Neural cell (in vitro differentiated cells): ENCODE results near the gene ISG15. TPM values are rescaled to one million over a fixed set of nuclear protein-coding genes. Genes with fewer than 3 reads are reported as not detected.

Experiments used
- H2AFZ ChIP-seq: fragments of 200-600, 300-800 bp; sonication (generic), shearing (Covaris generic); 2 replicates; pipeline ENCODE4 v1.6.0; 2014; ENCODE audit warnings: low read depth, mild to moderate bottlenecking, antibody characterized with exemption, low read length, moderate library complexity
- H3F3A ChIP-seq: fragments of 200-600 bp; shearing (Covaris generic); 2 replicates; pipeline ENCODE4 v1.6.1; 2016; ENCODE audit warnings: mild to moderate bottlenecking, moderate library complexity, mixed read lengths, antibody characterized with exemption, low read length; ENCODE audit not compliant: insufficient read depth, poor library complexity, severe bottlenecking
- H3K27ac ChIP-seq: fragments of 200-600, 300-800 bp; sonication (generic), shearing (Covaris generic); 2 replicates; pipeline ENCODE4 v1.5.1; 2014; ENCODE audit warnings: mild to moderate bottlenecking, low read length, moderate library complexity
- H3K27me3 ChIP-seq: fragments of 300-800, 200-600 bp; sonication (generic), shearing (Covaris generic); 2 replicates; pipeline ENCODE4 v1.6.0; 2014; ENCODE audit warnings: mild to moderate bottlenecking, low read depth, low read length, moderate library complexity; ENCODE audit not compliant: insufficient read depth
- H3K36me3 ChIP-seq: fragments of 300-800, 200-600 bp; sonication (generic), shearing (Covaris generic); 2 replicates; pipeline ENCODE4 v1.5.1; 2014; ENCODE audit warnings: mild to moderate bottlenecking, antibody characterized with exemption, low read length, moderate library complexity; ENCODE audit not compliant: insufficient read depth
- H3K4me2 ChIP-seq: fragments of 300-800, 200-600 bp; sonication (generic), shearing (Covaris generic); 2 replicates; pipeline ENCODE4 v1.6.0; 2014; ENCODE audit warnings: mild to moderate bottlenecking, low read length
- H3K4me3 ChIP-seq: fragments of 300-800, 200-600 bp; sonication (generic), shearing (Covaris generic); 2 replicates; pipeline ENCODE4 v1.5.1; 2014; ENCODE audit warnings: mild to moderate bottlenecking, low read length, moderate library complexity
- H3K79me2 ChIP-seq: fragments of 200-600 bp; shearing (Covaris generic); replicated peaks from 2 replicates; pipeline ENCODE4 v1.6.0; 2014; ENCODE audit warnings: mild to moderate bottlenecking, low read length, moderate library complexity; ENCODE audit not compliant: insufficient read depth
- H3K9ac ChIP-seq: fragments of 300-800, 200-600 bp; sonication (generic), shearing (Covaris generic); 2 replicates; pipeline ENCODE4 v1.6.1; 2016; ENCODE audit warnings: mild to moderate bottlenecking, low read length, mixed read lengths
- H3K9me2 ChIP-seq: fragments of 200-600 bp; shearing (Covaris generic); 2 replicates; pipeline ENCODE4 v1.6.1; 2016; ENCODE audit warnings: mild to moderate bottlenecking, low read length, mixed read lengths; ENCODE audit not compliant: insufficient read depth
- H3K9me3 ChIP-seq: fragments of 200-600, 300-800 bp; sonication (generic), shearing (Covaris generic); 2 replicates; pipeline ENCODE4 v1.6.1; 2016; ENCODE audit warnings: mild to moderate bottlenecking, mixed run types, low read length, moderate library complexity, mixed read lengths
- H4K20me1 ChIP-seq: fragments of 200-600 bp; shearing (Covaris generic); 2 replicates; pipeline ENCODE4 v1.6.1; 2016; ENCODE audit warnings: mild to moderate bottlenecking, mixed run types; ENCODE audit not compliant: insufficient read depth
- CTCF ChIP-seq: fragments of 450-650 bp; IDR thresholded peaks from 2 replicates; pipeline ENCODE4 v1.5.1; 2014; ENCODE audit warnings: antibody characterized with exemption, mild to moderate bottlenecking, moderate library complexity; ENCODE audit not compliant: poor library complexity, severe bottlenecking
- EP300 ChIP-seq: fragments of 450-650 bp; conservative IDR thresholded peaks from 2 replicates; pipeline ENCODE4 v1.6.1; 2014; ENCODE audit warnings: antibody characterized with exemption, mild to moderate bottlenecking, moderate library complexity; ENCODE audit not compliant: poor library complexity, severe bottlenecking
- EZH2 ChIP-seq: fragments of 200-600, 300-800 bp; shearing (Covaris generic), sonication (generic); IDR thresholded peaks from 2 replicates; pipeline ENCODE4 v1.6.1; 2014; ENCODE audit warnings: antibody characterized with exemption, low read length, borderline replicate concordance, mild to moderate bottlenecking; ENCODE audit not compliant: insufficient read depth, poor library complexity, severe bottlenecking
- MXI1 ChIP-seq: fragments of 450-650 bp; conservative IDR thresholded peaks from 2 replicates; pipeline ENCODE4 v1.6.1; 2014; ENCODE audit warnings: antibody characterized with exemption, mild to moderate bottlenecking; ENCODE audit not compliant: poor library complexity, severe bottlenecking
- POLR2AphosphoS5 ChIP-seq: IDR thresholded peaks from 2 replicates; pipeline ENCODE4 v1.6.1; 2012
- RAD21 ChIP-seq: fragments of 450-650 bp; conservative IDR thresholded peaks from 2 replicates; pipeline ENCODE4 v1.6.1; 2014; ENCODE audit warnings: antibody characterized with exemption, mild to moderate bottlenecking, moderate library complexity
- REST ChIP-seq: IDR thresholded peaks from 2 replicates; pipeline ENCODE4 v1.6.1; 2012; ENCODE audit warnings: borderline replicate concordance
- SMC3 ChIP-seq: fragments of 450-650 bp; conservative IDR thresholded peaks from 2 replicates; pipeline ENCODE4 v1.6.1; 2014; ENCODE audit warnings: antibody characterized with exemption, mild to moderate bottlenecking, moderate library complexity; ENCODE audit not compliant: poor library complexity
- TAF1 ChIP-seq: IDR thresholded peaks from 2 replicates; pipeline ENCODE4 v1.6.1; 2012; ENCODE audit warnings: low read depth
- polyA plus RNA-seq: library from polyadenylated mRNA; depleted of rRNA; stranded (reverse); fragments of >200 nt; gene quantifications from 2 replicates; pipeline ENCODE4 v1.2.3, GENCODE V29; 2014

Gene ISG15
- polyA plus RNA-seq, 1 donor from 2014 or later: 8.0 TPM

- H3K79me2 ChIP-seq: no peaks in the 10 kb centered on the region
- no peaks in the 10 kb centered on the region for H3K36me3 ChIP-seq
- no peak overlapping the region for H3K27ac ChIP-seq
- H3K4me2 ChIP-seq: no peak overlapping the region
- no peaks in the 10 kb centered on the region for H3K9me3 ChIP-seq
- no peaks in the 10 kb centered on the region for H4K20me1 ChIP-seq
- no peaks in the 10 kb centered on the region for H3F3A ChIP-seq
- no peaks in the 10 kb centered on the region for H3K9me2 ChIP-seq
- no peak overlapping the region for H3K4me3 ChIP-seq
- TF ChIP-seq MXI1: no peak
- no peak for TF ChIP-seq POLR2AphosphoS5
- TF ChIP-seq CTCF: no peak
- TF ChIP-seq RAD21: no peak
- TF ChIP-seq EZH2: no peak
- no peak for TF ChIP-seq TAF1
- TF ChIP-seq SMC3: no peak
- no peak for TF ChIP-seq REST
- no peak for TF ChIP-seq EP300
- H3K27me3 ChIP-seq: no peaks in the 10 kb centered on the region
- H3K9ac ChIP-seq: no peak overlapping the region
- no peak overlapping the region for H2AFZ ChIP-seq
Observed at GRCh38 chr1:1050577-1051052, 37.3 kb downstream of the ISG15 start.

- Histone ChIP-seq H3K27ac (no peak overlapping the region), H3K9ac (no peak overlapping the region), H3K79me2 (no peaks in the 10 kb centered on the region), H3F3A (no peaks in the 10 kb centered on the region), H4K20me1 (no peaks in the 10 kb centered on the region), H3K4me3 (no peak overlapping the region), H2AFZ (no peak overlapping the region), H3K9me2 (no peaks in the 10 kb centered on the region), H3K27me3 (no peaks in the 10 kb centered on the region), H3K4me2 (no peak overlapping the region), H3K9me3 (no peaks in the 10 kb centered on the region), H3K36me3 (no peaks in the 10 kb centered on the region)
- TF ChIP-seq EP300 (no peak), RAD21 (no peak), MXI1 (no peak), POLR2AphosphoS5 (no peak), CTCF (no peak), EZH2 (no peak), REST (no peak)
Observed at GRCh38 chr1:1051127-1051810, 38.0 kb downstream of the ISG15 start.
